A549 (cell line): Measurements from ENCODE around the gene KCNG2. TPM values are rescaled to one million over a fixed set of nuclear protein-coding genes. Genes with fewer than 3 reads are reported as not detected.

ENCODE experiments used
- ATAC-seq, 2 experiments: fragments of 200-7000 bp in 1 of 2; fragments of >200 bp in 1 of 2; cut with Nextera tagmentation in 1 of 2; cut with Tn5 transposase in 1 of 2; 3 replicates each; pipeline versions ENCODE4 v1.8.0 to v1.9.1; 2018 to 2020; ENCODE audit warnings: mild to moderate bottlenecking in 1 of 2, moderate library complexity in 1 of 2
- CTCF ChIA-PET: fragments of 300-600 bp; sonication (Branson Sonifier 250); formaldehyde crosslinking; extraction: SDS; loops from one replicate; lab custom pipeline; 2021; ENCODE audit warnings: antibody characterized with exemption, inconsistent platforms; lab: Yijun Ruan, JAX
- POLR2A ChIA-PET: fragments of 350-600 bp; formaldehyde crosslinking; extraction: SDS; loops from one replicate; lab custom pipeline; 2021; ENCODE audit warnings: antibody characterized with exemption, inconsistent platforms; lab: Yijun Ruan, JAX
- DNase-seq, 2 experiments: peaks; one replicate each; pipeline versions ENCODE4 v3.0.0 to v3.0.0-alpha.2; 2011 to 2016; ENCODE audit warnings: low read depth in 1 of 2, low spot score in 1 of 2
- FAIRE-seq: peaks from 2 replicates; lab custom pipeline; 2011; peaks lifted over from hg19 to GRCh38; lab: Jason Lieb, UNC
- H3K27ac ChIP-seq, 2 experiments: fragments of >200 bp; sonication (Bioruptor Twin); formaldehyde crosslinking; 3 replicates each; pipeline ENCODE4 v1.5.1; 2016 to 2017
- H3K4me1 ChIP-seq: fragments of >200 bp; sonication (Bioruptor Twin); formaldehyde crosslinking; 3 replicates; pipeline ENCODE4 v1.6.1; 2016
- H3K4me2 ChIP-seq: fragments of >200 bp; sonication (Bioruptor Twin); formaldehyde crosslinking; 3 replicates; pipeline ENCODE4 v1.6.1; 2016
- H3K4me3 ChIP-seq: fragments of >200 bp; sonication (Bioruptor Twin); formaldehyde crosslinking; 3 replicates; pipeline ENCODE4 v1.5.1; 2016
- H3K9me3 ChIP-seq: fragments of >200 bp; sonication (Bioruptor Twin); formaldehyde crosslinking; 3 replicates; pipeline ENCODE4 v1.6.1; 2016
- CTCF ChIP-seq: fragments of >200 bp; sonication (Bioruptor Twin); formaldehyde crosslinking; IDR thresholded peaks from 3 replicates; pipeline ENCODE4 v1.5.1; 2016
- E2F6 ChIP-seq: IDR thresholded peaks from 2 replicates; pipeline ENCODE4 v1.6.1; 2012; ENCODE audit warnings: low read depth, borderline replicate concordance
- EHF ChIP-seq: fragments of 250-450 bp; sonication (Bioruptor Pico); IDR thresholded peaks from 2 replicates; pipeline ENCODE4 v1.5.0; 2020; ENCODE audit warnings: mild to moderate bottlenecking
- GATA3 ChIP-seq: IDR thresholded peaks from 2 replicates; pipeline ENCODE4 v1.6.1; 2012; ENCODE audit warnings: borderline replicate concordance
- HDAC2 ChIP-seq: fragments of 200-600 bp; sonication (generic); IDR thresholded peaks from 2 replicates; pipeline ENCODE4 v1.6.1; 2016
- HES2 ChIP-seq: fragments of >200 bp; sonication (Bioruptor Twin); formaldehyde crosslinking; IDR thresholded peaks from 2 replicates; pipeline ENCODE4 v1.6.1; 2016
- NFE2L2 ChIP-seq: fragments of 150-350 bp; conservative IDR thresholded peaks from 2 replicates; pipeline ENCODE4 v1.6.1; 2014; ENCODE audit warnings: low read length
- POLR2A ChIP-seq: IDR thresholded peaks from 2 replicates; pipeline ENCODE4 v1.6.1; 2012; ENCODE audit warnings: mild to moderate bottlenecking, low read length
- RAD21 ChIP-seq, 2 experiments: fragments of >200 bp in 1 of 2; sonication (Bioruptor Twin) in 1 of 2; formaldehyde crosslinking in 1 of 2; IDR thresholded peaks in 1 of 2; conservative IDR thresholded peaks in 1 of 2; 2 replicates in 1 of 2; 3 replicates in 1 of 2; pipeline ENCODE4 v1.6.1; 2012 to 2018; ENCODE audit warnings: inconsistent platforms in 1 of 2
- RNF2 ChIP-seq: fragments of 200-600 bp; sonication (generic); IDR thresholded peaks from 2 replicates; pipeline ENCODE4 v1.6.1; 2016; ENCODE audit warnings: low read depth, mild to moderate bottlenecking, antibody characterized with exemption, moderate library complexity, borderline replicate concordance
- SMC3 ChIP-seq: fragments of >200 bp; sonication (Bioruptor Twin); formaldehyde crosslinking; IDR thresholded peaks from 3 replicates; pipeline ENCODE4 v1.6.1; 2018; ENCODE audit warnings: inconsistent platforms
- SREBF2 ChIP-seq: fragments of 450-650 bp; IDR thresholded peaks from 2 replicates; pipeline ENCODE4 v1.6.1; 2014; ENCODE audit warnings: mild to moderate bottlenecking, moderate library complexity
- TP53 ChIP-seq: fragments of 250-450 bp; sonication (Bioruptor Pico); IDR thresholded peaks from 2 replicates; pipeline ENCODE4 v1.5.0; 2021; ENCODE audit warnings: mild to moderate bottlenecking, moderate library complexity
- ZC3H11A ChIP-seq: fragments of 450-650 bp; IDR thresholded peaks from 2 replicates; pipeline ENCODE4 v1.6.1; 2014; ENCODE audit warnings: antibody characterized with exemption, mild to moderate bottlenecking
- WGBS: methylation state at CpG from one replicate; pipeline ENCODE4 v1.1.6; 2017; ENCODE audit errors: missing lambda C conversion rate; 5-methylcytosine and 5-hydroxymethylcytosine counted together
- polyA plus RNA-seq, 4 experiments: library from polyadenylated mRNA; depleted of rRNA in 3 of 4; stranded (reverse); fragments of >200 nt; fragmentation: RNase III in 1 of 4; extraction: RNeasy Plus Mini Kit Qiagen cat#74134 plus additional on column Dnase treatment in 1 of 4; gene quantifications; 2 replicates in 3 of 4; 3 replicates in 1 of 4; pipeline ENCODE4 v1.2.3, GENCODE V29; 2011 to 2017

The KCNG2 gene
- polyA plus RNA-seq, 2 of the 4 experiments (the other 2 are of a cell fraction): not detected

DNA sequence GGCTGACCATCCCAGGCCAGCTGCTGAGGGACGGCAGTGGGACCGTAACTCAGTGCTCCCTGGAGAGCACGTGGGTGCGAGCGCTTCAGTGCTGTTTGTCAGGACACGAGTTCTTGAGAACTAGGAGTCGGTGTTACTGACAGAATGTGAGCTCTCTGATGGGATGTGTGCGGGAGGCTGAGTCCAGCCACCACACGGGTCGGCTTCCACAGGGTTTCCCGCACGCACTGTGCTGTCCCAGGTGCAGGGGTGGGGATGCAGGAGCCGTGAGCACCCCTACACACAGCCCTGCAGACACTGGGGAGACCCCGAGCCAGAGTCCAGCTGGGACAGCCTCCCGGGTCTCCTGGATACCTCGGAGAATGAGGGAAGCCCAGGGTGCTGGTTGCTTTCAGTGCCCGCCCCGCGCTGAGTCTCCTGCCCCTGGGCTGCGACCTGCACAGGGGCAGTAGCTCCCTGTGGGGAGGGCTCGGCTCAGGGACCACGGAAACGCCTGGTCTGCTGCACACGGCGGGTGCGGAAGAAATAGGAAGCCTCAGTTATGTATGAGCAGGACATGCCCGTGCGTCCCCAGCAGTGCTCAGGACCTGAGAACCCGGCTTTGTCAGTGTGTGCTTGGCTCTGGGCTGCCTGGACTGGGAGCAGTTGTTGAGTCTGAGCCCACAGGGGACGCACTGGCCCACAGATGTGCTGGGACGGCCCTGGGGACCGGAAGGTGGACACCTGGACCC lies 71.2 kb downstream of the KCNG2 start:
- no peak for TF ChIP-seq HDAC2
- TF ChIP-seq RNF2: no peak
- no peak for TF ChIP-seq EHF
- TF ChIP-seq HES2: no peak
- no peak for TF ChIP-seq SMC3
- no peak for TF ChIP-seq NFE2L2
- TF ChIP-seq, all 56 proteins: peak for 0
- Histone ChIP-seq H3K27ac (no peak overlapping the region), H3K4me3 (no peak overlapping the region), H3K4me1 (no peaks in the 10 kb centered on the region), H3K4me2 (no peak overlapping the region), H3K9me3 (no peaks in the 10 kb centered on the region)
- ChIA-PET POLR2A (no interaction called here), CTCF (interaction anchor here (1.2 kb wide), 1 partner anchor 338 kb away, joined by 4 read pairs; no protein-coding TSS in a partner anchor)
- ATAC-seq (peak; percentile 9 to 47; a peak in 3 of 6 replicates), FAIRE-seq (no peak), DNase-seq (no peak)
- 56% methylated on average over 4 of the region's 32 CpGs for WGBS

- WGBS: 71% methylated on average over 28 of the region's 32 CpGs
- FAIRE-seq: no peak
Observed at GRCh38 chr18:79869591-79870300, 72.0 kb downstream of the KCNG2 start.

GRCh38 chr18:79870301-79871025 lies 72.7 kb downstream of the KCNG2 start:
- CTCF ChIA-PET: no interaction called here
- Histone ChIP-seq H3K27ac (no peak overlapping the region), H3K4me3 (no peak overlapping the region), H3K4me1 (no peaks in the 10 kb centered on the region), H3K9me3 (no peaks in the 10 kb centered on the region), H3K4me2 (no peak overlapping the region)
- POLR2A ChIA-PET: no interaction called here
- TF ChIP-seq RAD21 (conservative IDR thresholded peaks at IDR 0.05 in 1 of 2, IDR thresholded peaks at IDR 0.05 in 1 of 2): no peak
- 69% methylated on average over 16 of the region's 19 CpGs for WGBS
- DNase-seq (no peak), FAIRE-seq (no peak), ATAC-seq (no peak)

More at GRCh38 chr18:79869591-79870300, 72.0 kb downstream of the KCNG2 start:
- no peak overlapping the region for H3K27ac ChIP-seq
- no peak overlapping the region for H3K4me2 ChIP-seq
- no peak overlapping the region for H3K4me3 ChIP-seq
- DNase-seq (no peak), ATAC-seq (no peak)
- ChIA-PET CTCF (interaction anchor here (1.2 kb wide), 1 partner anchor 337 kb away, joined by 4 read pairs; no protein-coding TSS in a partner anchor), POLR2A (no interaction called here)
- H3K9me3 ChIP-seq: no peaks in the 10 kb centered on the region
- TF ChIP-seq HDAC2 (no peak), TP53 (CRISPR knock-in tag) (no peak), POLR2A (no peak), CTCF (no peak), E2F6 (no peak), GATA3 (no peak), HES2 (no peak)
- no peaks in the 10 kb centered on the region for H3K4me1 ChIP-seq

- ChIA-PET POLR2A (no interaction called here), CTCF (no interaction called here)
- DNase-seq (no peak), FAIRE-seq (no peak), ATAC-seq (no peak)
- Histone ChIP-seq H3K27ac (no peak overlapping the region), H3K4me3 (no peak overlapping the region), H3K4me1 (no peaks in the 10 kb centered on the region), H3K4me2 (no peak overlapping the region), H3K9me3 (no peaks in the 10 kb centered on the region)
- TF ChIP-seq NFE2L2: no peak
- TF ChIP-seq ZC3H11A: no peak
- TF ChIP-seq SREBF2: no peak
- 59% methylated on average over 9 of the region's 17 CpGs for WGBS
Observed at GRCh38 chr18:79871026-79871390, 73.3 kb downstream of the KCNG2 start.
